ENCODE results near the gene ZNF136. TPM values are rescaled to one million over a fixed set of nuclear protein-coding genes. Genes with fewer than 3 reads are reported as not detected.

The ZNF136 gene
- total RNA-seq, 1 experiment from 2014 or later = 4.6 TPM

DNA sequence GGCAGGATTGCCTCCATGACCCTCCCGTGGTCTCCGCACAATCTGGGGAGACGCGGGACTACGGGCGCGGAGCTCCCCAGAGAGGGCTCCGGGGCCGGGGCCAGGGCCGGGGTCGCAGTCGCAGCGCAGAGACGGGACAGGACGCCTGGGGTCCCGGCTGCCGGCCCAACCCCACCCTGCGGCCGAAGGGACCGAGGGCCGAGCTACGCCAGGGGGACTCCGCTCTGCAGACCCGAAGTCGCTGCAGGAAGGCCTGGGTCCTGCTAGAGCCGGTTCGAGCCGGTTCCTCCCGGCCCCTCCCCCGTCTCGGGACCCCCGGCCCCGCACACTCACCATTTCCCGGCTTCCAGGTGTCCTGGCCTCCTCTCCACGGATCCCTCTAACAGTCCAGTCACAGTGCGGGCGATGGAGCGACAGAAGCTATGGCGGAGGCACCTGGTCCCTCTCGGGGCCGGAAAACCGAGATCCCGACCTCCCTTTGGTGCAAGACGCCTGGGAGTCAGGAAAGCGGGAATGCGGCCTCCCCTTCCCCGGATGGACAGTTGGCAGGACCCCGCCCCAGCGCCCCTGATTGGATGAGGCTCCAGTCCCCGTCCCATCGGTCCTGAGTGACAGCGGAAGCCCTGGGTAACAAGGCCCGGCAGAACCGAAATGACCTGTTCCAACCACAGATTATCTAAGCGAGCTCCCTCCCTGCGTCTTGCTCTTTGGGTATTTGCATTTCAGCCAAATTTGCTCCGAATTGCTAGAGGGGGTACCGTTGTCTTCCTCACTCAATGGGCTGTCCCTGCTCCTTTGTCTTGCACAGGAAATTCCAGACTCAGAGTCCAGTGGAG lies 6.5 kb upstream of the ZNF136 start, which contains the start of gene ZNF625:
Gene ZNF625 (minus strand): TSS at position 512 of the 836 bp plus-strand sequence. CDS start 176 bp downstream, at position 336.
- Histone ChIP-seq H3K9me3 (ENCODE audit: control insufficient read depth, insufficient read depth, low read depth, low read length) (peaks cover 5% of the 10 kb centered on the region; the same call in 1 of the 2 replicates), H3K4me3 (ENCODE audit: low read depth in 2 of 2, low read length in 2 of 2) (peak within 1 kb of the TSS; percentile 65 to 83), H3K36me3 (ENCODE audit: control insufficient read depth, insufficient read depth, low read length) (0 out of 2 replicates have a peak, but pooled peaks cover 2% of the 10 kb centered on the region), H3K27me3 (ENCODE audit: control insufficient read depth, insufficient read depth, low read length) (no peaks in the 10 kb centered on the region), H3K4me1 (ENCODE audit: control insufficient read depth, insufficient read depth, low read length) (no peaks in the 10 kb centered on the region), H3K27ac (ENCODE audit: low read length) (peak within 1 kb of the TSS; percentile 84)
- no TSS peak for BruUV-seq (replicated peaks)
- TF ChIP-seq TCF7L2 (IDR thresholded peaks at IDR 0.05; ENCODE audit: low read depth, low read length) (no peak), POLR2AphosphoS5 (IDR thresholded peaks at IDR 0.05; ENCODE audit: low read depth, low read length) (peak; percentile 65)
- in situ Hi-C loops (cut with HindIII; ENCODE audit: low pct_unique_long_range_greater_than_20kb, low sequenced_read_pairs) (no loop called here), intact Hi-C loops (cut with micrococcal nuclease; ENCODE audit: unreplicated experiment) (no loop called here)
- POLR2A ChIA-PET = no interaction called here
- no peak for DNase-seq (ENCODE audit: low read depth, low spot score)
- CTCF ChIA-PET = interaction anchor here (0.6 kb wide), 2 partner anchors 98 to 402 kb away, joined by 3 to 5 read pairs; no protein-coding TSS in a partner anchor
- peak; percentile 100 for ATAC-seq

DNA sequence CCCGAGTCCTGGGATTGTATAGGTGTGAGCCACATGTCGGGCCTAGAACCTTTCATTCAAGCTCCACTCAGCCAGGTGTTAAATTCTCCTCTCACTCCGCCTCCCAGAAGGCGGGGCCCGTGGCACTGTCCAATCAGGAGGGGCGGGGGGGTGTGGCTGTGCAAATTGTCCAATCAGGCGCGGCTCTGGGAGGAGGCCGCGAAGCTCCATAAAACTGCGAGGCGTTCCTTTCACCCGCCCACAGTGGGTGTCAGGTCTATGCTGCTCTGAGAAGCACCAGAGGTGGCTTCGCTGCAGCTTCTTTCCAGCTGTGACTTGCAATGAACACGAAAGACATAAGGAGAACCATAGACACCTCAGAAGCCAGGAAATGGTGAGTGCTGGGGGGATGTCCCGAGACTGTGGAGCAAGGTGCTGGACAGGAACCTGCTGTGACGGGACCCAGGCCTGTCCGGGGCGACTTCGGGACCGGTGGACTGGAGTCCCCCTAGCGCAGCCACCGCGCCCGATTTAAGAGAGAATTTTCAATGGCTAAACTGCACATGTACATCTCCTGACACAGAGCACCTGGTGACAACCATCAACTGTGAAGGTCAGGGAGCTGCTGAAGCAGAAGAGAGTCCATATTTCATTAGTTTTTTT lies 3.0 kb upstream of the ZNF136 start:
- DNase-seq (ENCODE audit: low read depth, low spot score) (no peak), ATAC-seq (no peak)
- Histone ChIP-seq H3K4me1 (ENCODE audit: control insufficient read depth, insufficient read depth, low read length) (no peaks in the 10 kb centered on the region), H3K36me3 (ENCODE audit: control insufficient read depth, insufficient read depth, low read length) (no peaks in the 10 kb centered on the region), H3K4me3 (ENCODE audit: low read depth in 2 of 2, low read length in 2 of 2) (no peak overlapping the region), H3K27me3 (ENCODE audit: control insufficient read depth, insufficient read depth, low read length) (no peaks in the 10 kb centered on the region), H3K9me3 (ENCODE audit: control insufficient read depth, insufficient read depth, low read depth, low read length) (no peaks in the 10 kb centered on the region), H3K27ac (ENCODE audit: low read length) (no peak overlapping the region)
- ChIA-PET CTCF (no interaction called here), POLR2A (no interaction called here)
- in situ Hi-C loops (cut with HindIII; ENCODE audit: low pct_unique_long_range_greater_than_20kb, low sequenced_read_pairs) = no loop called here
- BruUV-seq (replicated peaks) = no TSS peak
- TF ChIP-seq POLR2AphosphoS5 (IDR thresholded peaks at IDR 0.05; ENCODE audit: low read depth, low read length) = no peak
- TF ChIP-seq, protein P1, sequence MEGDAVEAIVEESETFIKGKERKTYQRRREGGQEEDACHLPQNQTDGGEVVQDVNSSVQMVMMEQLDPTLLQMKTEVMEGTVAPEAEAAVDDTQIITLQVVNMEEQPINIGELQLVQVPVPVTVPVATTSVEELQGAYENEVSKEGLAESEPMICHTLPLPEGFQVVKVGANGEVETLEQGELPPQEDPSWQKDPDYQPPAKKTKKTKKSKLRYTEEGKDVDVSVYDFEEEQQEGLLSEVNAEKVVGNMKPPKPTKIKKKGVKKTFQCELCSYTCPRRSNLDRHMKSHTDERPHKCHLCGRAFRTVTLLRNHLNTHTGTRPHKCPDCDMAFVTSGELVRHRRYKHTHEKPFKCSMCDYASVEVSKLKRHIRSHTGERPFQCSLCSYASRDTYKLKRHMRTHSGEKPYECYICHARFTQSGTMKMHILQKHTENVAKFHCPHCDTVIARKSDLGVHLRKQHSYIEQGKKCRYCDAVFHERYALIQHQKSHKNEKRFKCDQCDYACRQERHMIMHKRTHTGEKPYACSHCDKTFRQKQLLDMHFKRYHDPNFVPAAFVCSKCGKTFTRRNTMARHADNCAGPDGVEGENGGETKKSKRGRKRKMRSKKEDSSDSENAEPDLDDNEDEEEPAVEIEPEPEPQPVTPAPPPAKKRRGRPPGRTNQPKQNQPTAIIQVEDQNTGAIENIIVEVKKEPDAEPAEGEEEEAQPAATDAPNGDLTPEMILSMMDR (IDR thresholded peaks at IDR 0.05) = no peak
- no peak for TF ChIP-seq TCF7L2 (IDR thresholded peaks at IDR 0.05; ENCODE audit: low read depth, low read length)
- TF ChIP-seq, protein P2, sequence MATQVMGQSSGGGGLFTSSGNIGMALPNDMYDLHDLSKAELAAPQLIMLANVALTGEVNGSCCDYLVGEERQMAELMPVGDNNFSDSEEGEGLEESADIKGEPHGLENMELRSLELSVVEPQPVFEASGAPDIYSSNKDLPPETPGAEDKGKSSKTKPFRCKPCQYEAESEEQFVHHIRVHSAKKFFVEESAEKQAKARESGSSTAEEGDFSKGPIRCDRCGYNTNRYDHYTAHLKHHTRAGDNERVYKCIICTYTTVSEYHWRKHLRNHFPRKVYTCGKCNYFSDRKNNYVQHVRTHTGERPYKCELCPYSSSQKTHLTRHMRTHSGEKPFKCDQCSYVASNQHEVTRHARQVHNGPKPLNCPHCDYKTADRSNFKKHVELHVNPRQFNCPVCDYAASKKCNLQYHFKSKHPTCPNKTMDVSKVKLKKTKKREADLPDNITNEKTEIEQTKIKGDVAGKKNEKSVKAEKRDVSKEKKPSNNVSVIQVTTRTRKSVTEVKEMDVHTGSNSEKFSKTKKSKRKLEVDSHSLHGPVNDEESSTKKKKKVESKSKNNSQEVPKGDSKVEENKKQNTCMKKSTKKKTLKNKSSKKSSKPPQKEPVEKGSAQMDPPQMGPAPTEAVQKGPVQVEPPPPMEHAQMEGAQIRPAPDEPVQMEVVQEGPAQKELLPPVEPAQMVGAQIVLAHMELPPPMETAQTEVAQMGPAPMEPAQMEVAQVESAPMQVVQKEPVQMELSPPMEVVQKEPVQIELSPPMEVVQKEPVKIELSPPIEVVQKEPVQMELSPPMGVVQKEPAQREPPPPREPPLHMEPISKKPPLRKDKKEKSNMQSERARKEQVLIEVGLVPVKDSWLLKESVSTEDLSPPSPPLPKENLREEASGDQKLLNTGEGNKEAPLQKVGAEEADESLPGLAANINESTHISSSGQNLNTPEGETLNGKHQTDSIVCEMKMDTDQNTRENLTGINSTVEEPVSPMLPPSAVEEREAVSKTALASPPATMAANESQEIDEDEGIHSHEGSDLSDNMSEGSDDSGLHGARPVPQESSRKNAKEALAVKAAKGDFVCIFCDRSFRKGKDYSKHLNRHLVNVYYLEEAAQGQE (IDR thresholded peaks at IDR 0.05; ENCODE audit: insufficient read depth in 1 of 2, low read depth in 2 of 2, low read length in 1 of 2) = no peak
- TF ChIP-seq SIN3A (IDR thresholded peaks at IDR 0.05; ENCODE audit: borderline replicate concordance, insufficient read depth, low read depth, low read length) = no peak
- intact Hi-C loops (cut with micrococcal nuclease; ENCODE audit: unreplicated experiment) = no loop called here

All from Panc1 (cell line).